ENCODE data around the gene SLC27A4.

SLC27A4 gene

GRCh38 chr9:128362774-128363173 is 22.4 kb downstream of the SLC27A4 start:
- DNase-seq (ENCODE audit: low spot score): no peak
- H3K27ac ChIP-seq (replicated peaks; ENCODE audit: low read length): no peak overlapping the region
- peaks cover 0 to 70% (median 15%) of the 10 kb centered on the region in 3 experiments for H3K27me3 ChIP-seq (ENCODE audit: control insufficient read depth in 3 of 3, insufficient read depth in 3 of 3, low read depth in 1 of 3, low read length in 3 of 3)
- no peak overlapping the region for H4K8ac ChIP-seq (ENCODE audit: low read depth, low read length)
- H4K91ac ChIP-seq (ENCODE audit: low read depth, low read length, poor library complexity): no peak overlapping the region
- H3K18ac ChIP-seq (ENCODE audit: low read length): no peak overlapping the region
- H2BK12ac ChIP-seq (ENCODE audit: low read length): no peak overlapping the region
- no peak overlapping the region for H3K4me3 ChIP-seq (ENCODE audit: low read length in 2 of 2)
- WGBS, 2 donors (ENCODE audit: extremely low coverage in 2 of 2, insufficient read length in 2 of 2, insufficient replicate concordance in 1 of 2): no CpG with 5 or more reads among the region's 3 CpGs
- H3K9ac ChIP-seq (ENCODE audit: low read depth, low read length, poor library complexity): no peak overlapping the region
- H3K4me1 ChIP-seq (ENCODE audit: control insufficient read depth in 2 of 2, insufficient read depth in 1 of 2, low read depth in 1 of 2, low read length in 2 of 2): peaks cover 11 to 32% of the 10 kb centered on the region in 2 donors
- H3K4ac ChIP-seq (ENCODE audit: low read length): no peak overlapping the region
- H3K14ac ChIP-seq (ENCODE audit: low read length): no peak overlapping the region
- no peak overlapping the region for H2BK15ac ChIP-seq (ENCODE audit: low read length)
- no peaks in the 10 kb centered on the region for H3K79me1 ChIP-seq (ENCODE audit: low read depth, low read length)
- H2AK5ac ChIP-seq (ENCODE audit: low read depth, low read length): no peak overlapping the region
- H2BK5ac ChIP-seq (ENCODE audit: low read length): no peak overlapping the region
- H3K23ac ChIP-seq (ENCODE audit: low read depth, low read length, poor library complexity): no peak overlapping the region
- H3K4me2 ChIP-seq (ENCODE audit: insufficient read depth, low read length, poor library complexity, severe bottlenecking): no peak overlapping the region
- H3K36me3 ChIP-seq (replicated peaks in 1 of 2; ENCODE audit: control insufficient read depth in 2 of 2, insufficient read depth in 2 of 2, low read length in 2 of 2): peaks cover 0 to 9% of the 10 kb centered on the region in 2 donors
- H2AFZ ChIP-seq (ENCODE audit: low read length): peak overlapping the region; percentile 19
- H2BK120ac ChIP-seq (ENCODE audit: low read depth, low read length): no peak overlapping the region
- H3K9me3 ChIP-seq (replicated peaks in 1 of 2; ENCODE audit: control insufficient read depth in 2 of 2, insufficient read depth in 1 of 2, low read depth in 1 of 2, low read length in 2 of 2): peaks cover 0 to 3% of the 10 kb centered on the region in 2 donors

GRCh38 chr9:128365525-128365924 is 25.2 kb downstream of the SLC27A4 start:
- no peak overlapping the region for H3K14ac ChIP-seq (ENCODE audit: low read length)
- H3K27ac ChIP-seq (replicated peaks; ENCODE audit: low read length): no peak overlapping the region
- no peak overlapping the region for H3K4me2 ChIP-seq (ENCODE audit: insufficient read depth, low read length, poor library complexity, severe bottlenecking)
- H2BK15ac ChIP-seq (ENCODE audit: low read length): no peak overlapping the region
- H2AK5ac ChIP-seq (ENCODE audit: low read depth, low read length): no peak overlapping the region
- H3K9me3 ChIP-seq (replicated peaks in 1 of 2; ENCODE audit: control insufficient read depth in 2 of 2, insufficient read depth in 1 of 2, low read depth in 1 of 2, low read length in 2 of 2): peaks cover 0 to 3% of the 10 kb centered on the region in 2 donors
- no peak overlapping the region for H2BK120ac ChIP-seq (ENCODE audit: low read depth, low read length)
- H3K9ac ChIP-seq (ENCODE audit: low read depth, low read length, poor library complexity): no peak overlapping the region
- H3K4me1 ChIP-seq (ENCODE audit: control insufficient read depth in 2 of 2, insufficient read depth in 1 of 2, low read depth in 1 of 2, low read length in 2 of 2): peaks cover 11 to 35% of the 10 kb centered on the region in 2 donors
- no peak overlapping the region for H3K4ac ChIP-seq (ENCODE audit: low read length)
- no peak overlapping the region for H3K18ac ChIP-seq (ENCODE audit: low read length)
- no peak overlapping the region for H4K91ac ChIP-seq (ENCODE audit: low read depth, low read length, poor library complexity)
- no CpG with 5 or more reads among the region's 4 CpGs for WGBS, 2 donors (ENCODE audit: extremely low coverage in 2 of 2, insufficient read length in 2 of 2, insufficient replicate concordance in 1 of 2)
- H2BK5ac ChIP-seq (ENCODE audit: low read length): no peak overlapping the region
- no peak overlapping the region for H2BK12ac ChIP-seq (ENCODE audit: low read length)
- H3K79me1 ChIP-seq (ENCODE audit: low read depth, low read length): no peaks in the 10 kb centered on the region
- H2AFZ ChIP-seq (ENCODE audit: low read length): no peak overlapping the region
- H3K36me3 ChIP-seq (replicated peaks in 1 of 2; ENCODE audit: control insufficient read depth in 2 of 2, insufficient read depth in 2 of 2, low read length in 2 of 2): peaks cover 0 to 3% of the 10 kb centered on the region in 2 donors
- peaks cover 0 to 74% (median 13%) of the 10 kb centered on the region in 3 experiments for H3K27me3 ChIP-seq (ENCODE audit: control insufficient read depth in 3 of 3, insufficient read depth in 3 of 3, low read depth in 1 of 3, low read length in 3 of 3)
- H3K4me3 ChIP-seq (ENCODE audit: low read length in 2 of 2): peak overlapping the region in 1 of 2 donors; percentile 6
- H4K8ac ChIP-seq (ENCODE audit: low read depth, low read length): no peak overlapping the region
- H3K23ac ChIP-seq (ENCODE audit: low read depth, low read length, poor library complexity): no peak overlapping the region
- DNase-seq (ENCODE audit: low spot score): no peak

- Histone ChIP-seq H3K36me3 (replicated peaks in 1 of 2; ENCODE audit: control insufficient read depth in 2 of 2, insufficient read depth in 2 of 2, low read length in 2 of 2) (peaks cover 0 to 13% of the 10 kb centered on the region in 2 donors), H3K4me3 (ENCODE audit: low read length in 2 of 2) (no peak overlapping the region), H3K23ac (ENCODE audit: low read depth, low read length, poor library complexity) (peak overlapping the region; percentile 62), H3K14ac (ENCODE audit: low read length) (peak overlapping the region; percentile 78), H4K8ac (ENCODE audit: low read depth, low read length) (no peak overlapping the region), H3K9ac (ENCODE audit: low read depth, low read length, poor library complexity) (no peak overlapping the region), H3K4ac (ENCODE audit: low read length) (no peak overlapping the region), H3K4me1 (ENCODE audit: control insufficient read depth in 2 of 2, insufficient read depth in 1 of 2, low read depth in 1 of 2, low read length in 2 of 2) (peaks cover 11 to 28% of the 10 kb centered on the region in 2 donors), H2BK15ac (ENCODE audit: low read length) (no peak overlapping the region), H3K9me3 (replicated peaks in 1 of 2; ENCODE audit: control insufficient read depth in 2 of 2, insufficient read depth in 1 of 2, low read depth in 1 of 2, low read length in 2 of 2) (peaks cover 0 to 3% of the 10 kb centered on the region in 2 donors), H2AK5ac (ENCODE audit: low read depth, low read length) (peak overlapping the region; percentile 60), H2BK5ac (ENCODE audit: low read length) (no peak overlapping the region), H3K4me2 (ENCODE audit: insufficient read depth, low read length, poor library complexity, severe bottlenecking) (no peak overlapping the region), H2BK120ac (ENCODE audit: low read depth, low read length) (no peak overlapping the region), H3K27me3 (ENCODE audit: control insufficient read depth in 3 of 3, insufficient read depth in 3 of 3, low read depth in 1 of 3, low read length in 3 of 3) (peaks cover 0 to 41% (median 4%) of the 10 kb centered on the region in 3 experiments), H2AFZ (ENCODE audit: low read length) (no peak overlapping the region), H2BK12ac (ENCODE audit: low read length) (no peak overlapping the region), H4K91ac (ENCODE audit: low read depth, low read length, poor library complexity) (no peak overlapping the region), H3K18ac (ENCODE audit: low read length) (no peak overlapping the region), H3K79me1 (ENCODE audit: low read depth, low read length) (peaks cover 4% of the 10 kb centered on the region), H3K27ac (replicated peaks; ENCODE audit: low read length) (no peak overlapping the region)
- WGBS, 2 donors (ENCODE audit: extremely low coverage in 2 of 2, insufficient read length in 2 of 2, insufficient replicate concordance in 1 of 2): no CpG with 5 or more reads among the region's 9 CpGs
- DNase-seq (ENCODE audit: low spot score): no peak
These were observed 28.8 kb downstream of the SLC27A4 start for GRCh38 chr9:128369024-128369706.

- Histone ChIP-seq H3K27ac (replicated peaks; ENCODE audit: low read length) (no peak overlapping the region), H3K9ac (ENCODE audit: low read depth, low read length, poor library complexity) (no peak overlapping the region)
These were observed 30.0 kb downstream of the SLC27A4 start for GRCh38 chr9:128370367-128370751.

More at GRCh38 chr9:128370367-128370751, 30.0 kb downstream of the SLC27A4 start:
- no peak overlapping the region for H2AFZ ChIP-seq (ENCODE audit: low read length)
- peak overlapping the region; percentile 74 for H3K4me2 ChIP-seq (ENCODE audit: insufficient read depth, low read length, poor library complexity, severe bottlenecking)
- no peak overlapping the region for H4K8ac ChIP-seq (ENCODE audit: low read depth, low read length)
- H2BK120ac ChIP-seq (ENCODE audit: low read depth, low read length): no peak overlapping the region
- no peak overlapping the region for H3K23ac ChIP-seq (ENCODE audit: low read depth, low read length, poor library complexity)
- no peak overlapping the region for H2BK15ac ChIP-seq (ENCODE audit: low read length)
- H3K79me1 ChIP-seq (ENCODE audit: low read depth, low read length): peaks cover 4% of the 10 kb centered on the region
- no peak overlapping the region for H2BK12ac ChIP-seq (ENCODE audit: low read length)
- H3K9me3 ChIP-seq (replicated peaks in 1 of 2; ENCODE audit: control insufficient read depth in 2 of 2, insufficient read depth in 1 of 2, low read depth in 1 of 2, low read length in 2 of 2): peaks cover 0 to 3% of the 10 kb centered on the region in 2 donors
- H2AK5ac ChIP-seq (ENCODE audit: low read depth, low read length): no peak overlapping the region
- no peak for DNase-seq (ENCODE audit: low spot score)
- H3K36me3 ChIP-seq (replicated peaks in 1 of 2; ENCODE audit: control insufficient read depth in 2 of 2, insufficient read depth in 2 of 2, low read length in 2 of 2): peaks cover 2 to 23% of the 10 kb centered on the region in 2 donors
- H2BK5ac ChIP-seq (ENCODE audit: low read length): no peak overlapping the region
- H4K91ac ChIP-seq (ENCODE audit: low read depth, low read length, poor library complexity): no peak overlapping the region
- H3K18ac ChIP-seq (ENCODE audit: low read length): no peak overlapping the region
- H3K4ac ChIP-seq (ENCODE audit: low read length): no peak overlapping the region
- H3K4me3 ChIP-seq (ENCODE audit: low read length in 2 of 2): peak overlapping the region; percentile 87 to 95
- no peak overlapping the region for H3K14ac ChIP-seq (ENCODE audit: low read length)
- H3K27me3 ChIP-seq (ENCODE audit: control insufficient read depth in 3 of 3, insufficient read depth in 3 of 3, low read depth in 1 of 3, low read length in 3 of 3): peaks cover 0 to 40% (median 4%) of the 10 kb centered on the region in 3 experiments
- peaks cover 6 to 20% of the 10 kb centered on the region in 2 donors for H3K4me1 ChIP-seq (ENCODE audit: control insufficient read depth in 2 of 2, insufficient read depth in 1 of 2, low read depth in 1 of 2, low read length in 2 of 2)
